ENCODE data around the gene RNF150. TPM values are rescaled to one million over a fixed set of nuclear protein-coding genes. Genes with fewer than 3 reads are reported as not detected.

The RNF150 gene
- total RNA-seq, 1 experiment from 2014 or later: 4.4 TPM

- no peaks in the 10 kb centered on the region; the same call in 1 of the 2 replicates for H3K27me3 Mint-ChIP-seq (ENCODE audit: low read depth)
- H3K9me3 Mint-ChIP-seq: no peaks in the 10 kb centered on the region
- no peaks in the 10 kb centered on the region for H3K4me1 ChIP-seq (ENCODE audit: insufficient read depth, low read length)
- H2AFZ ChIP-seq (ENCODE audit: low read length): no peak overlapping the region
- no peak overlapping the region for H4K5ac ChIP-seq (ENCODE audit: insufficient read length, low read depth, low read length)
- no peak overlapping the region for H3K27ac Mint-ChIP-seq
- no peak overlapping the region for H2BK5ac ChIP-seq (ENCODE audit: insufficient read length, low read length)
- H2BK12ac ChIP-seq (ENCODE audit: insufficient read length, low read depth, low read length): no peak overlapping the region
- no peak overlapping the region for H3K14ac ChIP-seq (ENCODE audit: insufficient read depth, low read length)
- H2BK20ac ChIP-seq (ENCODE audit: low read depth, low read length, poor library complexity, severe bottlenecking): no peak overlapping the region
- H3K23ac ChIP-seq (ENCODE audit: insufficient read length, low read depth, low read length): no peak overlapping the region
- H2BK120ac ChIP-seq (ENCODE audit: low read depth, low read length, poor library complexity, severe bottlenecking): no peak overlapping the region
- H2AK5ac ChIP-seq (ENCODE audit: insufficient read length, low read length): no peak overlapping the region
- no peak overlapping the region for H3K4me3 Mint-ChIP-seq
- no peak overlapping the region for H3T11ph ChIP-seq (ENCODE audit: low read length)
- no peak overlapping the region for H3K56ac ChIP-seq (ENCODE audit: insufficient read length, low read depth, low read length)
- H3K4me1 Mint-ChIP-seq: no peaks in the 10 kb centered on the region
- no CpG with 5 or more reads among the region's 5 CpGs for WGBS (ENCODE audit: extremely low coverage, insufficient read length, low lambda C conversion rate)
- no peak overlapping the region for H4K8ac ChIP-seq (replicated peaks; ENCODE audit: insufficient read length, low read depth, low read length)
- H3K79me1 ChIP-seq (ENCODE audit: insufficient read depth, low read depth, low read length, poor library complexity, severe bottlenecking): no peaks in the 10 kb centered on the region
- no peak overlapping the region for H3K9ac ChIP-seq (ENCODE audit: extremely low read depth, insufficient read length, low read length)
- no peaks in the 10 kb centered on the region for H3K79me2 ChIP-seq (ENCODE audit: insufficient read depth, low read length)
- no peak overlapping the region for H3K18ac ChIP-seq (ENCODE audit: insufficient read length, low read depth, low read length)
- H4K20me1 ChIP-seq (ENCODE audit: control insufficient read depth, insufficient read depth, insufficient read length): no peaks in the 10 kb centered on the region
- no peak for DNase-seq
- H4K91ac ChIP-seq (ENCODE audit: insufficient read length, low read depth, low read length): no peak overlapping the region
- no peaks in the 10 kb centered on the region for H3K27me3 ChIP-seq (ENCODE audit: insufficient read depth, low read length)
- H3K36me3 Mint-ChIP-seq (ENCODE audit: insufficient read depth in 1 of 3, low read depth in 3 of 3): no peaks in the 10 kb centered on the region
- H3K23me2 ChIP-seq (ENCODE audit: insufficient read length, low read depth, low read length, poor library complexity, severe bottlenecking): no peaks in the 10 kb centered on the region
- H3K9me3 ChIP-seq (ENCODE audit: control insufficient read depth, low read depth, low read length): no peaks in the 10 kb centered on the region
- no peak overlapping the region for H2BK15ac ChIP-seq (ENCODE audit: low read depth, low read length)
- no peak overlapping the region for H3K27ac ChIP-seq (ENCODE audit: insufficient read length, low read depth, low read length)
- H3K4me2 ChIP-seq (ENCODE audit: insufficient read depth, insufficient read length, low read length): no peak overlapping the region
- TF ChIP-seq CTCF (conservative IDR thresholded peaks at IDR 0.05): no peak
- no peak overlapping the region for H3K4ac ChIP-seq (ENCODE audit: low read depth, low read length)
These were observed 266.7 kb downstream of the RNF150 start for GRCh38 chr4:140866492-140867005.
